GM23338 (cell line): ENCODE data around the gene TNPO3. TPM values are rescaled to one million over a fixed set of nuclear protein-coding genes. Genes with fewer than 3 reads are reported as not detected.
A peak's percentile ranks its signal among the peaks of the same experiment; 100 is the strongest.

Experiments used
- ATAC-seq: fragments of 200-7000 bp; cut with Tn5 transposase; 3 replicates; pipeline ENCODE4 v1.9.1; 2020
- DNase-seq: peaks from one replicate; pipeline ENCODE4 v3.0.0-alpha.2; 2015; ENCODE audit warnings: low spot score
- H2AFZ ChIP-seq: fragments of 200-600 bp; sonication (generic); 2 replicates; pipeline ENCODE4 v1.8.0; 2016; ENCODE audit warnings: antibody characterized with exemption, mild to moderate bottlenecking, moderate library complexity
- H3F3A ChIP-seq: fragments of 200-600 bp; sonication (generic); replicated peaks from 2 replicates; pipeline ENCODE4 v1.8.0; 2017; ENCODE audit warnings: antibody characterized with exemption, mixed run types, low read depth
- H3K27ac ChIP-seq: fragments of 200-600 bp; sonication (generic); 2 replicates; pipeline ENCODE4 v1.6.1; 2016; ENCODE audit warnings: low read depth
- H3K27me3 ChIP-seq: fragments of 200-600 bp; sonication (generic); 2 replicates; pipeline ENCODE4 v1.8.0; 2016; ENCODE audit warnings: mild to moderate bottlenecking, mixed run types, moderate library complexity; ENCODE audit not compliant: insufficient read depth
- H3K36me3 ChIP-seq: fragments of 200-600 bp; sonication (generic); 2 replicates; pipeline ENCODE4 v1.8.0; 2016; ENCODE audit warnings: mild to moderate bottlenecking; ENCODE audit not compliant: insufficient read depth
- H3K4me1 ChIP-seq: fragments of 200-600 bp; sonication (generic); 2 replicates; pipeline ENCODE4 v1.8.0; 2016; ENCODE audit warnings: mild to moderate bottlenecking, moderate library complexity; ENCODE audit not compliant: insufficient read depth
- H3K4me2 ChIP-seq: fragments of 200-600 bp; sonication (generic); 2 replicates; pipeline ENCODE4 v1.7.1; 2017; ENCODE audit warnings: mixed run types
- H3K4me3 ChIP-seq: fragments of 200-600 bp; sonication (generic); 2 replicates; pipeline ENCODE4 v1.6.1; 2016; ENCODE audit warnings: mixed run types
- H3K79me2 ChIP-seq: fragments of 200-600 bp; sonication (generic); replicated peaks from 2 replicates; pipeline ENCODE4 v1.8.0; 2017; ENCODE audit warnings: mild to moderate bottlenecking; ENCODE audit not compliant: insufficient read depth
- H3K9me2 ChIP-seq: fragments of 200-600 bp; sonication (generic); 2 replicates; pipeline ENCODE4 v1.8.0; 2017; ENCODE audit not compliant: insufficient read depth
- H4K20me1 ChIP-seq: fragments of 200-600 bp; sonication (generic); replicated peaks from 2 replicates; pipeline ENCODE4 v1.8.0; 2017; ENCODE audit warnings: mild to moderate bottlenecking; ENCODE audit not compliant: insufficient read depth
- H3K27ac Mint-ChIP-seq: 2 replicates; pipeline ENCODE4 v1.8.0; 2020; ENCODE audit warnings: inconsistent platforms, mild to moderate bottlenecking, moderate library complexity, mixed read lengths
- H3K27me3 Mint-ChIP-seq: 3 replicates; pipeline ENCODE4 v1.8.0; 2022; ENCODE audit warnings: low read depth, mild to moderate bottlenecking, moderate library complexity, mixed read lengths, inconsistent platforms; ENCODE audit not compliant: insufficient read depth, poor library complexity
- H3K36me3 Mint-ChIP-seq: 3 replicates; pipeline ENCODE4 v1.8.0; 2021; ENCODE audit warnings: low read depth, mild to moderate bottlenecking, inconsistent platforms, moderate library complexity, mixed read lengths
- H3K4me1 Mint-ChIP-seq: 3 replicates; pipeline ENCODE4 v1.8.0; 2020; ENCODE audit warnings: mild to moderate bottlenecking, inconsistent platforms, mixed read lengths
- H3K4me3 Mint-ChIP-seq: 3 replicates; pipeline ENCODE4 v1.8.0; 2021; ENCODE audit warnings: moderate library complexity, mild to moderate bottlenecking, inconsistent platforms, mixed read lengths
- H3K9me3 Mint-ChIP-seq: 3 replicates; pipeline ENCODE4 v1.8.0; 2020; ENCODE audit warnings: moderate library complexity, mild to moderate bottlenecking, inconsistent platforms, mixed read lengths
- CREB1 ChIP-seq: fragments of 250-450 bp; sonication (Bioruptor Pico); IDR thresholded peaks from 2 replicates; pipeline ENCODE4 v1.5.0; 2020; ENCODE audit warnings: low read depth, mild to moderate bottlenecking, moderate library complexity
- CTCF ChIP-seq, 2 experiments: fragments of 200-600 bp in 1 of 2; sonication (generic) in 1 of 2; conservative IDR thresholded peaks; 2 replicates each; pipeline versions ENCODE4 v1.5.1 to v1.6.1; 2016 to 2017; ENCODE audit warnings: antibody characterized with exemption in 2 of 2, low read depth in 2 of 2, mild to moderate bottlenecking in 2 of 2, moderate library complexity in 1 of 2
- ETS1 ChIP-seq: IDR thresholded peaks from 2 replicates; pipeline ENCODE4 v1.6.1; 2016; ENCODE audit warnings: antibody characterized with exemption
- EZH2 ChIP-seq: fragments of 200-600 bp; sonication (generic); IDR thresholded peaks from one replicate; pipeline ENCODE4 v1.8.0; 2017; ENCODE audit warnings: antibody characterized with exemption, mild to moderate bottlenecking, low read depth; ENCODE audit not compliant: unreplicated experiment
- EZH2phosphoT487 ChIP-seq: fragments of 200-600 bp; sonication (generic); IDR thresholded peaks from one replicate; pipeline ENCODE4 v1.8.1; 2018; ENCODE audit warnings: antibody characterized with exemption; ENCODE audit not compliant: unreplicated experiment
- NANOG ChIP-seq: IDR thresholded peaks from 2 replicates; pipeline ENCODE4 v1.6.1; 2016; ENCODE audit warnings: antibody characterized with exemption, borderline replicate concordance
- POLR2AphosphoS5 ChIP-seq: IDR thresholded peaks from 2 replicates; pipeline ENCODE4 v1.6.1; 2016; ENCODE audit warnings: antibody characterized with exemption, low read depth
- REST ChIP-seq: IDR thresholded peaks from one replicate; pipeline ENCODE4 v1.6.1; 2018; ENCODE audit warnings: antibody characterized with exemption; ENCODE audit not compliant: unreplicated experiment
- STAT1 ChIP-seq: IDR thresholded peaks from one replicate; pipeline ENCODE4 v1.6.1; 2016; ENCODE audit warnings: antibody characterized with exemption; ENCODE audit not compliant: unreplicated experiment
- ZNF114 ChIP-seq: fragments of 250-450 bp; sonication (Bioruptor Pico); IDR thresholded peaks from 2 replicates; pipeline ENCODE4 v1.5.0; 2020; ENCODE audit warnings: mild to moderate bottlenecking, moderate library complexity
- ZNF331 ChIP-seq: fragments of 250-450 bp; sonication (Bioruptor Pico); IDR thresholded peaks from 2 replicates; pipeline ENCODE4 v1.5.0; 2020; ENCODE audit warnings: low read depth, mild to moderate bottlenecking, moderate library complexity
- polyA plus RNA-seq: library from polyadenylated mRNA; unstranded; fragments of >200 nt; fragmentation: Nextera tagmentation; extraction: Ambion mirVana; gene quantifications from 2 replicates; pipeline ENCODE4 v1.2.1, GENCODE V29; 2016
- total RNA-seq: library from RNA; depleted of rRNA; stranded (reverse); fragments of >200 nt; shearing (Covaris generic); gene quantifications from 2 replicates; pipeline ENCODE4 v1.2.3, GENCODE V29; 2014

The TNPO3 gene
- total and polyA plus RNA-seq, 2 experiments from 2014 or later = 38.2 to 127 TPM

- TF ChIP-seq REST (no peak), EZH2phosphoT487 (no peak), NANOG (no peak), CTCF (conservative IDR thresholded peaks at IDR 0.05; ENCODE audit: low read depth in 2 of 2) (no peak), EZH2 (no peak), ZNF114 (CRISPR knock-in tag) (no peak), ZNF331 (CRISPR knock-in tag) (no peak), ETS1 (no peak), STAT1 (no peak), CREB1 (CRISPR knock-in tag) (no peak)
These were observed 113.5 kb downstream of the TNPO3 start (continued) for GRCh38 chr7:128941323-128941890.

- peaks cover 58% of the 10 kb centered on the region for H3K27me3 Mint-ChIP-seq
- peak; percentile 7 for ATAC-seq
- no peaks in the 10 kb centered on the region for H3K36me3 ChIP-seq
- H3K27ac Mint-ChIP-seq = no peak overlapping the region
- no peaks in the 10 kb centered on the region for H3K79me2 ChIP-seq
- H3K36me3 Mint-ChIP-seq = no peaks in the 10 kb centered on the region; the same call in 2 of the 3 replicates
- H3K27me3 ChIP-seq = peaks cover 53% of the 10 kb centered on the region
- no peak for DNase-seq
- H2AFZ ChIP-seq = no peak overlapping the region
- H3K4me3 ChIP-seq = no peak overlapping the region
- H3F3A ChIP-seq = 0 out of 2 replicates have a peak, but pooled peaks cover 5% of the 10 kb centered on the region
- peaks cover 4% of the 10 kb centered on the region; the same call in 1 of the 2 replicates for H4K20me1 ChIP-seq
- peaks cover 11% of the 10 kb centered on the region for H3K4me1 Mint-ChIP-seq
- H3K4me3 Mint-ChIP-seq = no peak overlapping the region
- H3K9me2 ChIP-seq = no peaks in the 10 kb centered on the region
- H3K9me3 Mint-ChIP-seq = no peaks in the 10 kb centered on the region
- H3K4me1 ChIP-seq = no peaks in the 10 kb centered on the region
- H3K4me2 ChIP-seq = no peak overlapping the region
- H3K27ac ChIP-seq = no peak overlapping the region
- TF ChIP-seq ZNF331 (CRISPR knock-in tag) = no peak
- TF ChIP-seq EZH2phosphoT487 = no peak
- no peak for TF ChIP-seq ZNF114 (CRISPR knock-in tag)
- no peak for TF ChIP-seq ETS1
- TF ChIP-seq NANOG = no peak
- TF ChIP-seq CTCF (conservative IDR thresholded peaks at IDR 0.05; ENCODE audit: low read depth in 2 of 2) = no peak
- no peak for TF ChIP-seq EZH2
- TF ChIP-seq STAT1 = no peak
- TF ChIP-seq POLR2AphosphoS5 = no peak
These were observed 114.2 kb downstream of the TNPO3 start for GRCh38 chr7:128940494-128941322.
